ENCODE data around the gene ADAMTSL3. TPM values are rescaled to one million over a fixed set of nuclear protein-coding genes. Genes with fewer than 3 reads are reported as not detected.
"Not testable (repeated sequence)": the region's sequence is repeated elsewhere in the genome, so short reads cannot be mapped to it uniquely, and the experiment has no call there.

The ADAMTSL3 gene
- total RNA-seq, 6 experiments from 2014 or later: 7.5 to 28.7 (median 14.0) TPM

- H3K27ac ChIP-seq: no peak overlapping the region
- H3K4me1 ChIP-seq: no peaks in the 10 kb centered on the region
- intact Hi-C loops (cut with DNase I): no loop called here
- no peaks in the 10 kb centered on the region for H3K36me3 ChIP-seq
- H3K27me3 ChIP-seq: no peaks in the 10 kb centered on the region
- ATAC-seq (no peak), DNase-seq (no peak)
- 70% methylated on average over 3 of the region's 3 CpGs for WGBS (ENCODE audit: insufficient coverage, low coverage, low lambda C conversion rate, missing lambda C conversion rate)
- H3K9me3 ChIP-seq: no peaks in the 10 kb centered on the region
- H3K4me3 ChIP-seq: no peak overlapping the region
- TF ChIP-seq CTCF (IDR thresholded peaks at IDR 0.05): no peak
- TF ChIP-seq POLR2A (IDR thresholded peaks at IDR 0.05): no peak
Measured at GRCh38 chr15:84050076-84050475, 396.2 kb downstream of the ADAMTSL3 start.

- H3K27me3 ChIP-seq; H3K9me3 ChIP-seq; H3K36me3 ChIP-seq; H3K4me3 ChIP-seq; ATAC-seq; intact Hi-C loops (cut with DNase I); H3K27ac ChIP-seq; DNase-seq; H3K4me1 ChIP-seq: not testable (repeated sequence)
- no CpG with 5 or more reads among the region's 1 CpG for WGBS (ENCODE audit: insufficient coverage, low coverage, low lambda C conversion rate, missing lambda C conversion rate)
Measured at GRCh38 chr15:84051146-84051545, 397.2 kb downstream of the ADAMTSL3 start.

GRCh38 chr15:84054544-84054943 lies 400.6 kb downstream of the ADAMTSL3 start:
- peak; percentile 57 to 68 (median 66) for ATAC-seq
- H3K4me3 ChIP-seq; intact Hi-C loops (cut with DNase I); DNase-seq; H3K9me3 ChIP-seq; H3K4me1 ChIP-seq; H3K27me3 ChIP-seq; H3K36me3 ChIP-seq; H3K27ac ChIP-seq: not testable (repeated sequence)
- TF ChIP-seq CTCF (IDR thresholded peaks at IDR 0.05): peak in 2 of 4 donors; percentile 3 to 15
- WGBS (ENCODE audit: insufficient coverage, low coverage, low lambda C conversion rate, missing lambda C conversion rate): 28% methylated on average over 1 of the region's 1 CpG

- Histone ChIP-seq H3K27ac (no peak overlapping the region), H3K36me3 (no peaks in the 10 kb centered on the region), H3K4me3 (no peak overlapping the region), H3K27me3 (no peaks in the 10 kb centered on the region), H3K4me1 (no peaks in the 10 kb centered on the region), H3K9me3 (peaks cover 0 to 7% (median 2%) of the 10 kb centered on the region in 4 donors)
- TF ChIP-seq CTCF (IDR thresholded peaks at IDR 0.05) (no peak), POLR2A (IDR thresholded peaks at IDR 0.05) (no peak)
- WGBS (ENCODE audit: insufficient coverage, low coverage, low lambda C conversion rate, missing lambda C conversion rate): 68% methylated on average over 5 of the region's 5 CpGs
- intact Hi-C loops (cut with DNase I): no loop called here
- DNase-seq (no peak), ATAC-seq (no peak)
Measured at GRCh38 chr15:84057714-84058331, 403.9 kb downstream of the ADAMTSL3 start.

GRCh38 chr15:84063674-84064073 lies 409.8 kb downstream of the ADAMTSL3 start:
- 38% methylated on average over 2 of the region's 2 CpGs for WGBS (ENCODE audit: insufficient coverage, low coverage, low lambda C conversion rate, missing lambda C conversion rate)
- intact Hi-C loops (cut with DNase I): not testable (repeated sequence)

GRCh38 chr15:84068674-84069073 lies 414.8 kb downstream of the ADAMTSL3 start:
- H3K27ac ChIP-seq; H3K4me3 ChIP-seq; H3K36me3 ChIP-seq; H3K9me3 ChIP-seq; DNase-seq; ATAC-seq; H3K4me1 ChIP-seq; H3K27me3 ChIP-seq; intact Hi-C loops (cut with DNase I): not testable (repeated sequence)
- 31% methylated on average over 2 of the region's 2 CpGs for WGBS (ENCODE audit: insufficient coverage, low coverage, low lambda C conversion rate, missing lambda C conversion rate)

More at GRCh38 chr15:84063674-84064073, 409.8 kb downstream of the ADAMTSL3 start:
- ATAC-seq, H3K9me3 ChIP-seq, H3K4me3 ChIP-seq, H3K36me3 ChIP-seq, H3K27ac ChIP-seq, H3K4me1 ChIP-seq, DNase-seq, H3K27me3 ChIP-seq: not testable (repeated sequence)

GRCh38 chr15:84078038-84078437 lies 424.1 kb downstream of the ADAMTSL3 start:
- intact Hi-C loops (cut with DNase I): not testable (repeated sequence)
- 61% methylated on average over 2 of the region's 2 CpGs for WGBS (ENCODE audit: insufficient coverage, low coverage, low lambda C conversion rate, missing lambda C conversion rate)

GRCh38 chr15:84079325-84079884 lies 425.5 kb downstream of the ADAMTSL3 start:
- WGBS (ENCODE audit: insufficient coverage, low coverage, low lambda C conversion rate, missing lambda C conversion rate): 18% methylated on average over 15 of the region's 15 CpGs
- H3K27ac ChIP-seq; H3K27me3 ChIP-seq; H3K4me3 ChIP-seq; H3K9me3 ChIP-seq; DNase-seq; H3K36me3 ChIP-seq; intact Hi-C loops (cut with DNase I); H3K4me1 ChIP-seq: not testable (repeated sequence)
- peak in 1 of 4 donors; percentile 60 for ATAC-seq

More at GRCh38 chr15:84078038-84078437, 424.1 kb downstream of the ADAMTSL3 start:
- H3K4me3 ChIP-seq, ATAC-seq, H3K27me3 ChIP-seq, H3K36me3 ChIP-seq, H3K4me1 ChIP-seq, DNase-seq, H3K27ac ChIP-seq, H3K9me3 ChIP-seq: not testable (repeated sequence)
